ENCODE measurements around the gene PRMT7. TPM values are rescaled to one million over a fixed set of nuclear protein-coding genes. Genes with fewer than 3 reads are reported as not detected.
A peak's percentile ranks its signal among the peaks of the same experiment; 100 is the strongest.

The PRMT7 gene
- total and polyA plus RNA-seq, 10 donors, result 25.0 to 66.4 (median 42.0) TPM

GRCh38 chr16:68296291-68296690 is 14.5 kb upstream of the PRMT7 start:
- peaks cover 0 to 62% (median 22%) of the 10 kb centered on the region in 6 donors for H3K4me1 ChIP-seq

GRCh38 chr16:68296693-68297092 is 14.1 kb upstream of the PRMT7 start:
- Histone ChIP-seq H3K9me3 (no peaks in the 10 kb centered on the region), H3K27ac (peak overlapping the region in 5 of 8 donors; percentile 4 to 58 (median 27)), H3K4me3 (no peak overlapping the region), H3K27me3 (replicated peaks in 1 of 7) (no peaks in the 10 kb centered on the region), H3K4me1 (peaks cover 0 to 61% (median 22%) of the 10 kb centered on the region in 6 donors), H3K36me3 (peaks cover 0 to 100% (median 87%) of the 10 kb centered on the region in 6 donors)
- no peak for DNase-seq
- 66 to 80% (median 72%) methylated on average over 6 of the region's 6 CpGs for WGBS, 5 donors
- no peak for TF ChIP-seq CTCF (IDR thresholded peaks at IDR 0.05 in 8 of 11, conservative IDR thresholded peaks at IDR 0.05 in 3 of 11)
- no peak for TF ChIP-seq POLR2AphosphoS5 (IDR thresholded peaks at IDR 0.05)
- TF ChIP-seq POLR2A (IDR thresholded peaks at IDR 0.05), result no peak
- intact Hi-C loops (cut with DNase I; ENCODE audit: low total_unique reads), result no loop called here

More at GRCh38 chr16:68296291-68296690, 14.5 kb upstream of the PRMT7 start:
- Histone ChIP-seq H3K4me3 (no peak overlapping the region), H3K27me3 (replicated peaks in 1 of 7) (no peaks in the 10 kb centered on the region), H3K27ac (peak overlapping the region in 5 of 8 donors; percentile 4 to 58 (median 21)), H3K9me3 (no peaks in the 10 kb centered on the region), H3K36me3 (peaks cover 0 to 100% (median 86%) of the 10 kb centered on the region in 6 donors)
- TF ChIP-seq POLR2A (IDR thresholded peaks at IDR 0.05) (no peak), POLR2AphosphoS5 (IDR thresholded peaks at IDR 0.05) (peak in 1 of 3 donors; percentile 49)
- 65 to 78% (median 76%) methylated on average over 12 of the region's 12 CpGs for WGBS, 5 donors
- no peak for DNase-seq
- intact Hi-C loops (cut with DNase I; ENCODE audit: low total_unique reads), result no loop called here

- no peak overlapping the region for H3K4me3 ChIP-seq
- H3K27me3 ChIP-seq (replicated peaks in 1 of 7), result no peaks in the 10 kb centered on the region
- peaks cover 0 to 100% (median 95%) of the 10 kb centered on the region in 6 donors for H3K36me3 ChIP-seq
- WGBS, 5 donors, result 73 to 83% (median 80%) methylated on average over 3 of the region's 3 CpGs
- intact Hi-C loops (cut with DNase I; ENCODE audit: low total_unique reads), result no loop called here
- DNase-seq, result no peak
- H3K27ac ChIP-seq, result peak overlapping the region in 3 of 8 donors; percentile 5 to 58 (median 37)
- peaks cover 0 to 50% (median 16%) of the 10 kb centered on the region in 6 donors for H3K4me1 ChIP-seq
- TF ChIP-seq CTCF (IDR thresholded peaks at IDR 0.05 in 8 of 11, conservative IDR thresholded peaks at IDR 0.05 in 3 of 11) (no peak), POLR2AphosphoS5 (IDR thresholded peaks at IDR 0.05) (no peak), POLR2A (IDR thresholded peaks at IDR 0.05) (no peak)
- no peaks in the 10 kb centered on the region for H3K9me3 ChIP-seq
These were observed 12.9 kb upstream of the PRMT7 start for GRCh38 chr16:68297908-68298307.

- no peak overlapping the region for H3K4me3 ChIP-seq
- no peak for DNase-seq
- H3K27me3 ChIP-seq (replicated peaks in 1 of 7), result no peaks in the 10 kb centered on the region
- peaks cover 0 to 100% (median 95%) of the 10 kb centered on the region in 6 donors for H3K36me3 ChIP-seq
- peaks cover 0 to 50% (median 16%) of the 10 kb centered on the region in 6 donors for H3K4me1 ChIP-seq
- peak overlapping the region in 3 of 8 donors; percentile 5 to 58 (median 13) for H3K27ac ChIP-seq
- no peaks in the 10 kb centered on the region for H3K9me3 ChIP-seq
- no peak for TF ChIP-seq CTCF (IDR thresholded peaks at IDR 0.05 in 8 of 11, conservative IDR thresholded peaks at IDR 0.05 in 3 of 11)
- no peak for TF ChIP-seq POLR2A (IDR thresholded peaks at IDR 0.05)
- no peak for TF ChIP-seq POLR2AphosphoS5 (IDR thresholded peaks at IDR 0.05)
- 77 to 92% (median 88%) methylated on average over 3 of the region's 3 CpGs for WGBS, 5 donors
- intact Hi-C loops (cut with DNase I; ENCODE audit: low total_unique reads), result no loop called here
These were observed 12.5 kb upstream of the PRMT7 start for GRCh38 chr16:68298312-68298711.
